SK-N-SH (cell line): ENCODE results near the gene MTR.

Source experiments
- CTCF ChIP-seq: fragments of 200-600 bp; sonication (generic); IDR thresholded peaks from 2 replicates; pipeline ENCODE4 v1.6.1; 2017; ENCODE audit warnings: antibody characterized with exemption, mild to moderate bottlenecking, moderate library complexity
- FOSL2 ChIP-seq: IDR thresholded peaks from 2 replicates; pipeline ENCODE4 v1.4.0; 2012; ENCODE audit warnings: low read depth, mild to moderate bottlenecking, moderate library complexity, borderline replicate concordance
- FOXJ3 ChIP-seq: sonication (generic); formaldehyde crosslinking; IDR thresholded peaks from 2 replicates; pipeline ENCODE4 v1.5.1; 2020; ENCODE audit warnings: mild to moderate bottlenecking, missing genetic modification reagents
- TF ChIP-seq, protein P1 (sequence below): fragments of 150-350 bp; IDR thresholded peaks from 2 replicates; pipeline ENCODE4 v1.6.1; 2017; ENCODE audit warnings: antibody characterized with exemption, low read length, low read depth, borderline replicate concordance

- TF ChIP-seq FOSL2 (no peak), FOXJ3 (CRISPR knock-in tag) (no peak), CTCF (no peak)
- TF ChIP-seq, protein P1, sequence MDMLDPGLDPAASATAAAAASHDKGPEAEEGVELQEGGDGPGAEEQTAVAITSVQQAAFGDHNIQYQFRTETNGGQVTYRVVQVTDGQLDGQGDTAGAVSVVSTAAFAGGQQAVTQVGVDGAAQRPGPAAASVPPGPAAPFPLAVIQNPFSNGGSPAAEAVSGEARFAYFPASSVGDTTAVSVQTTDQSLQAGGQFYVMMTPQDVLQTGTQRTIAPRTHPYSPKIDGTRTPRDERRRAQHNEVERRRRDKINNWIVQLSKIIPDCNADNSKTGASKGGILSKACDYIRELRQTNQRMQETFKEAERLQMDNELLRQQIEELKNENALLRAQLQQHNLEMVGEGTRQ, result no peak
These were observed 37.5 kb upstream of the MTR start for GRCh38 chr1:236757640-236758039.
